Gastrocnemius medialis (tissue), 4 donors: ENCODE results near the gene TXLNB. TPM values are rescaled to one million over a fixed set of nuclear protein-coding genes. Genes with fewer than 3 reads are reported as not detected.

Experiments used
- ATAC-seq, 2 donors: fragments of 150-250 bp; one replicate each; pipeline ENCODE4 v1.9.1; 2016
- DNase-seq, 2 donors: peaks; one replicate each; pipeline ENCODE4 v3.0.0-alpha.2; 2019
- H3K27ac ChIP-seq, 4 donors: fragments of 200-600 bp; sonication (generic); 1 replicate in 1 of 4; 2 replicates in 3 of 4; pipeline ENCODE4 v1.5.1; 2016 to 2018; ENCODE audit warnings: mild to moderate bottlenecking in 2 of 4, moderate library complexity in 1 of 4
- H3K27me3 ChIP-seq, 3 donors: fragments of 200-600 bp; sonication (generic) in 2 of 3; 1 replicate in 1 of 3; 2 replicates in 2 of 3; pipeline versions ENCODE4 v1.5.1 to v1.6.0; 2016 to 2019; ENCODE audit warnings: mild to moderate bottlenecking in 1 of 3, moderate library complexity in 1 of 3
- H3K36me3 ChIP-seq, 2 donors: fragments of 200-600 bp; sonication (generic) in 1 of 2; one replicate each; pipeline ENCODE4 v1.5.1; 2017 to 2018
- H3K4me1 ChIP-seq, 2 donors: fragments of 200-600 bp; sonication (generic) in 1 of 2; one replicate each; pipeline ENCODE4 v1.5.1; 2016 to 2017; ENCODE audit warnings: mild to moderate bottlenecking in 2 of 2
- H3K4me3 ChIP-seq, 4 donors: fragments of 200-600 bp; sonication (generic) in 3 of 4; 1 replicate in 1 of 4; 2 replicates in 3 of 4; pipeline ENCODE4 v1.5.1; 2016 to 2019; ENCODE audit warnings: mild to moderate bottlenecking in 2 of 4
- H3K9me3 ChIP-seq, 3 donors: fragments of 200-600 bp; sonication (generic) in 2 of 3; 1 replicate in 1 of 3; 2 replicates in 2 of 3; pipeline ENCODE4 v1.5.1; 2016 to 2019
- POLR2A ChIP-seq, 2 donors: fragments of 450-650 bp; IDR thresholded peaks; one replicate each; pipeline ENCODE4 v1.6.1; 2017; ENCODE audit warnings: antibody characterized with exemption in 2 of 2, mild to moderate bottlenecking in 2 of 2, moderate library complexity in 2 of 2
- in situ Hi-C, 4 donors: fragments of 200-750 bp; cut with MboI; loops; one replicate each; pipeline versions ENCODE4 v1.15.0 to v1.8.0; 2017; ENCODE audit warnings: low sequenced_read_pairs in 4 of 4
- intact Hi-C: fragments of 100-400 bp; cut with DNase I; formaldehyde crosslinking; loops from one replicate; pipeline ENCODE4 v1.15.1; 2023; ENCODE audit warnings: low total_unique reads
- total RNA-seq, 4 donors: library from RNA; depleted of rRNA; stranded (reverse); fragments of >200 nt; gene quantifications; one replicate each; pipeline versions ENCODE4 v1.1.0 to v1.2.3, GENCODE V29; 2016
- TF ChIP-seq, protein P1 (sequence below), 5 experiments: fragments of 450-650 bp in 3 of 5; fragments of 200-600 bp in 2 of 5; sonication (generic) in 2 of 5; IDR thresholded peaks in 4 of 5; conservative IDR thresholded peaks in 1 of 5; 1 replicate in 4 of 5; 2 replicates in 1 of 5; pipeline ENCODE4 v1.5.1; 2016 to 2019; ENCODE audit warnings: antibody characterized with exemption in 5 of 5, mild to moderate bottlenecking in 3 of 5, moderate library complexity in 3 of 5

The TXLNB gene
- total RNA-seq, 4 donors from 2014 or later = 58.3 to 197 (median 124) TPM

DNA sequence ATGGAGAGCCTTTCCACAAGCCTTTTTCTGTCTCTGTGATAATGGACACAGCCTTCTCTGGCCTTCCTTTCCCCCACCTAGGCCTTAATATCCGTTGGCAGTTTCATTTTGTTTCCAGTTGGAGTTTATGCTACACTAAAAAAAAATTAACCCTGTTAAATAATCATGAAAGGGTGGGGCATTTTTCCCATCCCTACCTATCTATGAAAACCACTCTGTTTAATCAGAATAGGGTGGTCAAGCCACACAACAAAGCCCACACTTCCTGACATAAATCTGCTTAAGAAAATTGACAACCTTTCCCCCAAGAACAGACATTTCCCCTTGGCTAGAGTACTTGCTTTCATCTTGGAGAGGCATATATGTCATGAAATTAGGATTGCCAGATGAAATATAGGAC lies 14.2 kb downstream of the TXLNB start:
- intact Hi-C loops (no loop called here), in situ Hi-C loops (no loop called here)
- peak overlapping the region; percentile 4 to 42 (median 25) for H3K4me3 ChIP-seq
- no peaks in the 10 kb centered on the region for H3K27me3 ChIP-seq
- TF ChIP-seq, protein P1, sequence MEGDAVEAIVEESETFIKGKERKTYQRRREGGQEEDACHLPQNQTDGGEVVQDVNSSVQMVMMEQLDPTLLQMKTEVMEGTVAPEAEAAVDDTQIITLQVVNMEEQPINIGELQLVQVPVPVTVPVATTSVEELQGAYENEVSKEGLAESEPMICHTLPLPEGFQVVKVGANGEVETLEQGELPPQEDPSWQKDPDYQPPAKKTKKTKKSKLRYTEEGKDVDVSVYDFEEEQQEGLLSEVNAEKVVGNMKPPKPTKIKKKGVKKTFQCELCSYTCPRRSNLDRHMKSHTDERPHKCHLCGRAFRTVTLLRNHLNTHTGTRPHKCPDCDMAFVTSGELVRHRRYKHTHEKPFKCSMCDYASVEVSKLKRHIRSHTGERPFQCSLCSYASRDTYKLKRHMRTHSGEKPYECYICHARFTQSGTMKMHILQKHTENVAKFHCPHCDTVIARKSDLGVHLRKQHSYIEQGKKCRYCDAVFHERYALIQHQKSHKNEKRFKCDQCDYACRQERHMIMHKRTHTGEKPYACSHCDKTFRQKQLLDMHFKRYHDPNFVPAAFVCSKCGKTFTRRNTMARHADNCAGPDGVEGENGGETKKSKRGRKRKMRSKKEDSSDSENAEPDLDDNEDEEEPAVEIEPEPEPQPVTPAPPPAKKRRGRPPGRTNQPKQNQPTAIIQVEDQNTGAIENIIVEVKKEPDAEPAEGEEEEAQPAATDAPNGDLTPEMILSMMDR (IDR thresholded peaks at IDR 0.05 in 4 of 5, conservative IDR thresholded peaks at IDR 0.05 in 1 of 5) = no peak
- TF ChIP-seq POLR2A (IDR thresholded peaks at IDR 0.05) = no peak
- ATAC-seq (no peak), DNase-seq (no peak)
- H3K27ac ChIP-seq = peak overlapping the region; percentile 82 to 90 (median 88)
- H3K9me3 ChIP-seq = no peaks in the 10 kb centered on the region
- peaks cover 49 to 52% of the 10 kb centered on the region in 2 donors for H3K4me1 ChIP-seq
- peaks cover 0 to 4% of the 10 kb centered on the region in 2 donors for H3K36me3 ChIP-seq

DNA sequence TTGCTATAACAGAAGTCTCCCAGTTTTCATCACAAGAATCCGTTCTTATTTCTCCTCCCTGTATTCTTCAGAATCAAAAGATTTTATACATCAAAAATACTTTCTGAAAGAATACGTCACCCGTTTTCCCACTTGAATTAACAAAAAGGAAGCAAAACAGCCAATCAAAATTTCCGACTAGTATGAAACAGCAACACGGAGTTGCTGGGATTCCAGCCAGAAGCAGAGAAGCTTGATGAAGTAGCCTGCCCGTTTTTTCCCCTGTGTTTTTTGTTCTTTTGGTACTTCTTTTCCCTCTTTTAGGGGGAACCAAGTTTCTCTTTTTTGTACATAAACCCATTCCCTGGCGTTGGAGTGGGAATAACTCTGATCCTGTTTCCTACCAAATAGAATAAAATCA lies 14.6 kb downstream of the TXLNB start:
- peaks cover 48 to 54% of the 10 kb centered on the region in 2 donors for H3K4me1 ChIP-seq
- TF ChIP-seq POLR2A (IDR thresholded peaks at IDR 0.05) = no peak
- TF ChIP-seq, protein P1 (IDR thresholded peaks at IDR 0.05 in 4 of 5, conservative IDR thresholded peaks at IDR 0.05 in 1 of 5) = no peak

DNA sequence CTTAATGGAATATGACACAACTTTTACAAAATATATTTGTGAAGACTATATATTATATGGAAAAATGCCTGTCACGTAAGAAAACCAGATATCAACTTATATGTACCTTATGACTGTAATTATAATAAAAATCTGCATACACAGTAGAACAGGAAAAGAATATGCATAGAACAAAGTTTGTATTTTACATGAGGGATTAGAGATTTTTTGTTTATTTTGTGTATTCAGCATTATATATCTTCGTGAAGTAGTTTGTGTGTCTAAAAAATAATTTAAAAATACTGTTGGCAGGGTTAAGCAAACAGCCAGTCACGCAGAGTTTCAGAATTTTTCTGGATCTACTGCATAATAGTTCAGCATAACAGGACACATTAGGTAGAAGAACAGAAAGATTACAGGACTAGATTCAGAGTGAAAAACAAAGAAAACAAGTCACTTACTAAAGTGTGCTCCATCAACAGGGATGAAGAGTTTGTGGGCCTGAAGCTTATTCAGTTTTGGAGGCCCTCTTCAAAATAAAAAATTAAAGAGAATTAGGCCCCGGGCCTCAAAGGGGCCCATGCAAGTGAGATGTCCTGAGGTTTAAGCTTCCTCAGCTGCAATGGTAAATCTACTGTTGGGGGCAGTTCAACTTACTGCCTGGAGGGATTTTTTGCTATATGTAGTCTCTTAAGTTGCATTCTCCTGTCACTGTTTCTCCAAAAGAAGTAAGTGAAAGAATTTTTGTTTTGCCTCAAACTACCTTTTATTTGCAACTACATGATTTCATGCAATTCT lies 16.3 kb downstream of the TXLNB start:
- Histone ChIP-seq H3K27ac (peak overlapping the region; percentile 82 to 90 (median 88)), H3K9me3 (no peaks in the 10 kb centered on the region), H3K36me3 (peaks cover 0 to 4% of the 10 kb centered on the region in 2 donors), H3K27me3 (no peaks in the 10 kb centered on the region), H3K4me1 (peaks cover 59% of the 10 kb centered on the region in 2 donors), H3K4me3 (no peak overlapping the region)
- ATAC-seq (no peak), DNase-seq (no peak)
- in situ Hi-C loops (no loop called here), intact Hi-C loops (no loop called here)
- TF ChIP-seq, protein P1 (IDR thresholded peaks at IDR 0.05 in 4 of 5, conservative IDR thresholded peaks at IDR 0.05 in 1 of 5) = no peak
- TF ChIP-seq POLR2A (IDR thresholded peaks at IDR 0.05) = no peak

More for the DNA sequence above, 14.6 kb downstream of the TXLNB start:
- Histone ChIP-seq H3K27ac (peak overlapping the region; percentile 82 to 90 (median 88)), H3K27me3 (no peaks in the 10 kb centered on the region), H3K36me3 (peaks cover 0 to 4% of the 10 kb centered on the region in 2 donors), H3K4me3 (peak overlapping the region; percentile 4 to 42 (median 25)), H3K9me3 (no peaks in the 10 kb centered on the region)
- no peak for DNase-seq
- intact Hi-C loops (no loop called here), in situ Hi-C loops (no loop called here)
- no peak for ATAC-seq

DNA sequence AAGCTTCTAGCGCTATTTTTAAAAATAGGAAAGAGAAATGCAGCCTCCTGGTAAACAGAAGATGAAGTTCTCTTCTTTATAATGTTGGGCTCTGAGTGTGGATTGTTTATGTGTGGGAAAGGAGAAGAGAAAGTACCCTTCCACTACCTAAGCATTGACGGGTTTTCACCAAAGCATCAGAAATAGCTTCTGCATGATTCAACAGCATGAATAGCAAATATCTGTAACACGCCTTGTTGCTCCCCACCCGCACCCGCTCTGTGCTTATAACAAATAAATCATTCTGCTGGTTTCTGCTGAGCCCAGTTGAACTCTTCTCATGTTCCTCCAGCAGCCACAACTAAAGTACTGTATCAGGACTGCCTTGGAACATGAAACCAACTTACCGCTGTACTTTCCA lies 20.7 kb downstream of the TXLNB start:
- H3K27ac ChIP-seq = peak overlapping the region; percentile 42 to 90 (median 88)

More for the DNA sequence above, 20.7 kb downstream of the TXLNB start:
- no peak overlapping the region for H3K4me3 ChIP-seq
- H3K4me1 ChIP-seq = peaks cover 27 to 31% of the 10 kb centered on the region in 2 donors
- in situ Hi-C loops (loop anchor here in 2 of 4 donors (25.0 kb wide), 1 partner anchor 491 kb away; no protein-coding TSS in a partner anchor), intact Hi-C loops (no loop called here)
- H3K36me3 ChIP-seq = peaks cover 0 to 14% of the 10 kb centered on the region in 2 donors
- TF ChIP-seq POLR2A (IDR thresholded peaks at IDR 0.05) = no peak
- TF ChIP-seq, protein P1 (IDR thresholded peaks at IDR 0.05 in 4 of 5, conservative IDR thresholded peaks at IDR 0.05 in 1 of 5) = no peak
- DNase-seq = no peak
- no peaks in the 10 kb centered on the region for H3K9me3 ChIP-seq
- no peaks in the 10 kb centered on the region for H3K27me3 ChIP-seq
- ATAC-seq = peak; percentile 76 to 87
